Right atrium auricular region (tissue), 2 donors: ENCODE measurements around the gene DERA. TPM values are rescaled to one million over a fixed set of nuclear protein-coding genes. Genes with fewer than 3 reads are reported as not detected.

Experiments
- DNase-seq: peaks from one replicate; pipeline ENCODE4 v3.0.0-alpha.2; 2019; ENCODE audit warnings: low spot score
- H3K27ac ChIP-seq, 2 donors: fragments of 200-600 bp; sonication (generic); 1 replicate in 1 of 2; 2 replicates in 1 of 2; pipeline ENCODE4 v1.5.1; 2016 to 2019
- H3K27me3 ChIP-seq, 2 donors: fragments of 200-600 bp; sonication (generic); one replicate each; pipeline versions ENCODE4 v1.5.1 to v1.6.0; 2017 to 2019
- H3K36me3 ChIP-seq: fragments of 200-600 bp; sonication (generic); one replicate; pipeline ENCODE4 v1.5.1; 2016
- H3K4me1 ChIP-seq, 2 donors: fragments of 200-600 bp; sonication (generic); one replicate each; pipeline versions ENCODE4 v1.5.1 to v1.6.0; 2017 to 2019
- H3K4me3 ChIP-seq, 2 donors: fragments of 200-600 bp; sonication (generic); 1 replicate in 1 of 2; 2 replicates in 1 of 2; pipeline ENCODE4 v1.5.1; 2017 to 2019; ENCODE audit warnings: mild to moderate bottlenecking in 1 of 2, moderate library complexity in 1 of 2
- H3K9me3 ChIP-seq, 2 donors: fragments of 200-600 bp; sonication (generic); one replicate each; pipeline ENCODE4 v1.5.1; 2019
- CTCF ChIP-seq, 2 donors: fragments of 200-600 bp; sonication (generic); IDR thresholded peaks; one replicate each; pipeline ENCODE4 v1.5.1; 2019; ENCODE audit warnings: antibody characterized with exemption in 2 of 2
- total RNA-seq, 2 donors: library from RNA; depleted of rRNA; stranded (reverse); fragments of >200 nt; gene quantifications; one replicate each; pipeline ENCODE4 v1.1.0, GENCODE V29; 2016

Gene DERA
- total RNA-seq, 2 donors from 2014 or later, result 20.0 to 20.8 TPM

DNA sequence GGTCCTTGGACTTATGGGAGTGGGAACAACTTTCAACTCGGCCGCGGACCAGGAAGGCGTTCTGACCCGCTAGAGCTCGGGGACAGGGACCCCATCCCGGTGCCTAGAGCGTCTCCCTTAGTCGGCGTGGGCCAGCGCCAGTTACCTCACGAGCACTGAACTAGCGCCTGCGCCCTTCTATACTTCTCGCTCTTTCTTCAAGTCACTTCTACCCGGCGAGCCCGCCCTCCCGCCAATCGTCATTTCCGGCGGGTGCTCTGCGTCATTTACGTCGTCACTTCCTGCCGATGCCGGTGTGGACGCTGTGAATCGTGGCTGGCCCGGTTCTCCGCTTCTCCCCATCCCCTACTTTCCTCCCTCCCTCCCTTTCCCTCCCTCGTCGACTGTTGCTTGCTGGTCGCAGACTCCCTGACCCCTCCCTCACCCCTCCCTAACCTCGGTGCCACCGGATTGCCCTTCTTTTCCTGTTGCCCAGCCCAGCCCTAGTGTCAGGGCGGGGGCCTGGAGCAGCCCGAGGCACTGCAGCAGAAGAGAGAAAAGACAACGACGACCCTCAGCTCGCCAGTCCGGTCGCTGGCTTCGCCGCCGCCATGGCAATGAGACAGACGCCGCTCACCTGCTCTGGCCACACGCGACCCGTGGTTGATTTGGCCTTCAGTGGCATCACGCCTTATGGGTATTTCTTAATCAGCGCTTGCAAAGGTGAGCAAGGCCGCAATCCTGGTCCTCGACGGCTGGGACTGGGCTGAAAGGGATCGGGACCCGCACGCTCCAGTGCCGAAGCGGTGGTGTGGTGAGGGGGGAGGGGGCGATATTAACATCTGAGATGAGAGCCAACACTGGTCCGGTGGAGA is 28.8 kb upstream of the DERA start, which contains the start of gene STRAP:
TSS of gene STRAP (plus strand) at position 270 of the 854 bp plus-strand sequence. CDS start at position 591, 321 bp downstream.
- Histone ChIP-seq H3K9me3 (no peaks in the 10 kb centered on the region), H3K27me3 (no peaks in the 10 kb centered on the region), H3K4me1 (peaks cover 0 to 31% of the 10 kb centered on the region in 2 donors), H3K4me3 (peak within 1 kb of the TSS; percentile 84 to 92), H3K36me3 (no peaks in the 10 kb centered on the region), H3K27ac (peak within 1 kb of the TSS; percentile 94 to 99)
- no peak for TF ChIP-seq CTCF (IDR thresholded peaks at IDR 0.05)
- peak; percentile 98 for DNase-seq

GRCh38 chr12:15883536-15883935 is 27.6 kb upstream of the DERA start:
- Histone ChIP-seq H3K27ac (peak overlapping the region; percentile 94 to 99), H3K36me3 (no peaks in the 10 kb centered on the region), H3K27me3 (no peaks in the 10 kb centered on the region), H3K4me1 (peaks cover 0 to 31% of the 10 kb centered on the region in 2 donors), H3K9me3 (no peaks in the 10 kb centered on the region), H3K4me3 (peak overlapping the region; percentile 84 to 92)
- no peak for TF ChIP-seq CTCF (IDR thresholded peaks at IDR 0.05)
- no peak for DNase-seq

- no peak for DNase-seq
- no peak overlapping the region for H3K4me3 ChIP-seq
- H3K27ac ChIP-seq, result peak overlapping the region in 1 of 2 donors; percentile 15
- no peaks in the 10 kb centered on the region for H3K9me3 ChIP-seq
- H3K4me1 ChIP-seq, result peaks cover 0 to 31% of the 10 kb centered on the region in 2 donors
- no peaks in the 10 kb centered on the region for H3K27me3 ChIP-seq
- peaks cover 10% of the 10 kb centered on the region for H3K36me3 ChIP-seq
- no peak for TF ChIP-seq CTCF (IDR thresholded peaks at IDR 0.05)
Observed at GRCh38 chr12:15886372-15887042, 24.6 kb upstream of the DERA start.

DNA sequence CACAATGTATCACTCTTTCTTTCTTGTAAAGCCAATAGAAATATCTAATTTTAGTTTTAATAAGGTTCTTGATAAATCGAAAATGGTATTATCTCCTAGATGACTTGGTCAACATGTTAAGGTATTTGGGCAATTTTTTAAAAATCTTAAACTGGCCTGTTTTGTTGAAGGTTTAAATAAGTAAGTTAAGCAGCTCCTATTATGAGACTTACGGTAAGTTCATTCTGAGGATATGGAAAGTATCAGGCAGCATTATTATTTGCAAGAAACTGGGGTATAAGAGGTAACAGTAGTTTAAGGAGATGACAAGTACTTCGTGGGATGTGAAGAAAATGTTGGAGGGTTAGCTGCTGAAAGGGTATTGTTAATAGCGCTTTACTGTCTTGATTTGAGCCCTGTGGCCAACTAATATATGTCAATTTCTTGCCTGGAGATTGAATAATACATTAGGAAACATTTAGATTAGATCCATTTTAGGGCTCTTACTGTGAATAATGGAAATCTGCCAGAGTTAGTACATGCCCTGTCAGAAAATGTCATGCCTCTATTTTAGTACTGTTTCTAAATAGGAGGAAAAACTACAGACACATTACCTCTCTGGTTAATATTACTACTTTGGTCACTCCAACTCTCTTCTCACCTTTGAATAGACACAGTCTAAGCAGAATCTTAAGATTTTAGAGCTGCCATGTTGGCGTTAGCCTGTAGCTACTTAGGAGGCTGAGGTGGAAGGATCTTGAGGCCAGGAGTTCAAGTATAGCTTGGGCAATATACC is 23.9 kb upstream of the DERA start:
- no peak for TF ChIP-seq CTCF (IDR thresholded peaks at IDR 0.05)
- Histone ChIP-seq H3K36me3 (peaks cover 10% of the 10 kb centered on the region), H3K9me3 (no peaks in the 10 kb centered on the region), H3K27ac (peak overlapping the region in 1 of 2 donors; percentile 15), H3K27me3 (no peaks in the 10 kb centered on the region), H3K4me3 (no peak overlapping the region), H3K4me1 (peaks cover 0 to 31% of the 10 kb centered on the region in 2 donors)
- no peak for DNase-seq

DNA sequence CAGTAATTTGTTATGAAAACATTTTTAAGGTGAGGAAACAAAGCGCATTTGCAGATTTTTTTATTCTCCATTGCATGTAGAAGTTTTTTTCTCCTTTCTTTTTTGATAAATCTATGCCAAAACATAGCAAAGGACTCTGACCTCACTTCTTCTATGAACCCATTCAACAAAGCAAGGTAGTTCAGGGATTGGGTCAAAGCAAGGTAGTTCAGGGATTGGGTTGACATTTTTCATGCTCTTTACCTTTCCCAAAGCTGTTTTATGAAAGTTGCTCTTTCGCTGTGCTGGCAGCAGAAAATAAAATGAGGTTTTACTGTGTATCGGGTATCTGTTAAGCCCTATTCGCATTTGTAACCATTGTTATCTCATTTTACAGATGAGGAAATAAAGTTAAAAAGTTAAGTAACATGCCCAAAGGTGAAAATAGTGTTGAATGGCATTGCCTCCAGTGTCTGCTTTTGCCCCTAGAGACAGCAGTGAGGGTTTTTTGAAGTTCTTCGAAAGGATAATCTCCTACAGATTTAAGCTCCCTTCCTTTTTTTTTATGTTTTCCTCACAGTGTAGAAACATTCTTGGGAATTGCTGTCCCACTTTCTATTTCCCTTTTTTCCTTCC is 18.4 kb upstream of the DERA start:
- no peak for TF ChIP-seq CTCF (IDR thresholded peaks at IDR 0.05)
- H3K9me3 ChIP-seq, result no peaks in the 10 kb centered on the region
- no peak overlapping the region for H3K4me3 ChIP-seq
- H3K27me3 ChIP-seq, result no peaks in the 10 kb centered on the region
- H3K36me3 ChIP-seq, result peaks cover 39% of the 10 kb centered on the region
- H3K27ac ChIP-seq, result no peak overlapping the region
- H3K4me1 ChIP-seq, result no peaks in the 10 kb centered on the region
- DNase-seq, result no peak
